ENCODE measurements around the gene PPP2CA. TPM values are rescaled to one million over a fixed set of nuclear protein-coding genes. Genes with fewer than 3 reads are reported as not detected.

The PPP2CA gene
- total and polyA plus RNA-seq, 2 of the 4 experiments (the other 2 are of a cell fraction) = 70.6 to 73.6 TPM

- TF ChIP-seq MAFK (IDR thresholded peaks at IDR 0.05; ENCODE audit: low read depth, low read length) = no peak
- peak; percentile 57; the same call in 1 of the 2 replicates for TF ChIP-seq CEBPB (IDR thresholded peaks at IDR 0.05; ENCODE audit: low read depth, low read length)
- no peak for TF ChIP-seq SMC3 (IDR thresholded peaks at IDR 0.05; ENCODE audit: low read depth, low read length)
- Histone ChIP-seq H3K9ac (ENCODE audit: low read depth, low read length) (peak overlapping the region; percentile 81), H4K8ac (ENCODE audit: low read depth in 2 of 2, low read length in 2 of 2) (peak overlapping the region; percentile 72 to 99), H3K9me3 (ENCODE audit: control insufficient read depth, insufficient read depth, low read length) (no peaks in the 10 kb centered on the region), H3K4me1 (ENCODE audit: control insufficient read depth, insufficient read depth, low read length) (peaks cover 6% of the 10 kb centered on the region), H3K4me2 (ENCODE audit: low read depth, low read length) (peak overlapping the region; percentile 79), H3K4me3 (ENCODE audit: insufficient read depth, low read depth, low read length) (peak overlapping the region; percentile 58), H3K27ac (ENCODE audit: insufficient read depth, low read length) (peak overlapping the region; percentile 82), H2AFZ (replicated peaks; ENCODE audit: low read length, poor library complexity) (peak overlapping the region; percentile 99), H2BK5ac (ENCODE audit: low read depth, low read length, poor library complexity, severe bottlenecking) (peak overlapping the region; percentile 76), H2BK20ac (ENCODE audit: low read depth, low read length) (no peak overlapping the region), H3K9me1 (ENCODE audit: insufficient read depth, low read length) (no peaks in the 10 kb centered on the region), H3K36me3 (ENCODE audit: control insufficient read depth, insufficient read depth, low read length) (no peaks in the 10 kb centered on the region), H4K91ac (ENCODE audit: insufficient read depth, low read depth, low read length) (peak overlapping the region; percentile 92), H2BK120ac (ENCODE audit: low read depth, low read length) (peak overlapping the region; percentile 62), H4K5ac (ENCODE audit: low read depth, low read length) (peak overlapping the region; percentile 77), H2AK9ac (replicated peaks; ENCODE audit: low read depth, low read length, poor library complexity) (peak overlapping the region; percentile 68), H2BK15ac (ENCODE audit: low read depth, low read length) (no peak overlapping the region), H3K79me1 (ENCODE audit: low read depth in 1 of 2, low read length in 2 of 2) (peaks cover 11 to 19% of the 10 kb centered on the region in 2 experiments; a peak in 3 of 4 replicates), H3K14ac (replicated peaks; ENCODE audit: low read depth, low read length) (peak overlapping the region; percentile 94), H3K4ac (ENCODE audit: low read depth, low read length) (peak overlapping the region; percentile 98), H3K23ac (ENCODE audit: low read depth, low read length) (peak overlapping the region; percentile 88), H4K20me1 (ENCODE audit: insufficient read depth, low read length) (peaks cover 42% of the 10 kb centered on the region), H3K27me3 (ENCODE audit: control insufficient read depth, insufficient read depth, low read length) (no peaks in the 10 kb centered on the region), H3K56ac (ENCODE audit: extremely low read depth, insufficient read depth, low read length) (peak overlapping the region; percentile 70), H2AK5ac (ENCODE audit: low read depth, low read length) (peak overlapping the region; percentile 76), H3K18ac (ENCODE audit: low read depth, low read length) (peak overlapping the region; percentile 40; the same call in 1 of the 2 replicates)
- CTCF ChIA-PET = interaction anchor here (0.8 to 0.9 kb wide), 2 partner anchors 20 to 49 kb away, joined by 3 read pairs; no protein-coding TSS in a partner anchor
- 0% methylated on average over 10 of the region's 51 CpGs; no CpG with 5 or more reads in 1 of the 2 experiments for WGBS, 2 experiments (ENCODE audit: extremely low coverage in 2 of 2, insufficient read length in 1 of 2)
- DNase-seq (peak; percentile 54), ATAC-seq (ENCODE audit: low read depth) (peak; percentile 0)
- in situ Hi-C loops (cut with MboI; ENCODE audit: low sequenced_read_pairs) = no loop called here
- BruUV-seq (replicated peaks) = TSS peak; percentile 67
- dilution Hi-C loops (cut with HindIII; ENCODE audit: low sequenced_read_pairs, unreplicated experiment) = no loop called here
- POLR2A ChIA-PET (ENCODE audit: unreplicated experiment) = interaction anchor here (0.6 to 1.5 kb wide), 3 partner anchors 19 to 46 kb away, joined by 3 to 13 read pairs (median 3); no protein-coding TSS in a partner anchor
- intact Hi-C loops (cut with micrococcal nuclease) = no loop called here
These were observed 744 bp upstream of the PPP2CA start for GRCh38 chr5:134226441-134227192.

Measured in IMR-90 (cell line).